ENCODE results near the gene ZFAND2B.

DNA sequence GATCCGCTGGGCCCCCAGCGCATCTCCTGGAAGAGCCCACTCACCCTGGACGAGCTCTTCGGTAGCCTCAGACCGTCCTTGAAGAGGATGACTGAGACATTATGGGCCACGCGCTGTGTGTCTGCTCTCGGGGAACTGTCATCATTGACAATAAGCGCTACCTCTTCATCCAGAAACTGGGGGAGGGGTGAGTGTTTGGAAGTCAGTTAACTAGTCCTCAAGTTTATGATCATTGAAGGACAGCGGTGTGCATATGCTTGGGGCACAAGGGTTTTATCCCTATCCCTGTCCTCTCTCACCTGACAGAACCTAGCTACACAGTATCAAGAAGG, 39.3 kb downstream of the ZFAND2B start:
- TF ChIP-seq POLR2A (IDR thresholded peaks at IDR 0.05; ENCODE audit: low read length) (no peak), GATA1 (IDR thresholded peaks at IDR 0.05; ENCODE audit: low read depth, low read length) (no peak)

Data from erythroblast (primary cell).